IMR-90 (cell line): ENCODE measurements around the gene LMNB1. TPM values are rescaled to one million over a fixed set of nuclear protein-coding genes. Genes with fewer than 3 reads are reported as not detected.

ENCODE experiments used
- ATAC-seq: fragments of 200-7000 bp; cut with Tn5 transposase; 2 replicates; pipeline ENCODE4 v1.9.1; 2020; ENCODE audit warnings: low read depth, mild to moderate bottlenecking, moderate library complexity
- BruUV-seq: library from RNA; stranded (reverse); fragments of 400-500 nt; replicated peaks from 2 replicates; lab custom pipeline; 2021; lab: Mats Ljungman, UMichigan
- CTCF ChIA-PET: fragments of 300-600 bp; formaldehyde crosslinking; extraction: SDS; loops from one replicate; lab custom pipeline; 2021; ENCODE audit warnings: antibody characterized with exemption; lab: Yijun Ruan, JAX
- POLR2A ChIA-PET: fragments of 300-600 bp; sonication (Branson Sonifier 250); formaldehyde crosslinking; loops from one replicate; lab custom pipeline; 2022; ENCODE audit warnings: antibody characterized with exemption; ENCODE audit not compliant: unreplicated experiment; lab: Charles Lee
- DNase-seq: peaks from one replicate; pipeline ENCODE4 v3.0.0; 2013
- H2AFZ ChIP-seq: replicated peaks from 2 replicates; pipeline ENCODE3; 2013; ENCODE audit warnings: low read length, mild to moderate bottlenecking; ENCODE audit not compliant: poor library complexity
- H2AK5ac ChIP-seq: 2 replicates; pipeline ENCODE4 v1.6.1; 2013; ENCODE audit warnings: low read depth, low read length, inconsistent platforms
- H2AK9ac ChIP-seq: replicated peaks from 2 replicates; pipeline ENCODE3; 2013; ENCODE audit warnings: mild to moderate bottlenecking, low read depth, low read length, moderate library complexity; ENCODE audit not compliant: poor library complexity
- H2BK120ac ChIP-seq: 2 replicates; pipeline ENCODE4 v1.6.1; 2013; ENCODE audit warnings: low read depth, low read length, inconsistent platforms
- H2BK15ac ChIP-seq: 3 replicates; pipeline ENCODE4 v1.6.1; 2013; ENCODE audit warnings: low read depth, low read length, inconsistent platforms
- H2BK20ac ChIP-seq: 2 replicates; pipeline ENCODE4 v1.6.1; 2013; ENCODE audit warnings: low read depth, mild to moderate bottlenecking, inconsistent platforms, low read length, moderate library complexity
- H2BK5ac ChIP-seq: 2 replicates; pipeline ENCODE4 v1.6.1; 2013; ENCODE audit warnings: mild to moderate bottlenecking, low read depth, low read length, inconsistent platforms; ENCODE audit not compliant: poor library complexity, severe bottlenecking
- H3K14ac ChIP-seq: replicated peaks from 2 replicates; pipeline ENCODE4 v1.6.1; 2013; ENCODE audit warnings: low read depth, low read length, inconsistent platforms
- H3K18ac ChIP-seq: 2 replicates; pipeline ENCODE4 v1.6.1; 2013; ENCODE audit warnings: low read depth, low read length, control low read depth
- H3K23ac ChIP-seq: 2 replicates; pipeline ENCODE4 v1.6.1; 2013; ENCODE audit warnings: low read depth, low read length, inconsistent platforms
- H3K27ac ChIP-seq: 2 replicates; pipeline ENCODE4 v1.5.1; 2013; ENCODE audit warnings: mild to moderate bottlenecking, control low read depth, low read length; ENCODE audit not compliant: insufficient read depth
- H3K27me3 ChIP-seq: 2 replicates; pipeline ENCODE4 v1.6.1; 2013; ENCODE audit warnings: low read length; ENCODE audit not compliant: control insufficient read depth, insufficient read depth
- H3K36me3 ChIP-seq: 2 replicates; pipeline ENCODE4 v1.6.1; 2013; ENCODE audit warnings: low read length, mixed read lengths; ENCODE audit not compliant: control insufficient read depth, insufficient read depth
- H3K4ac ChIP-seq: 2 replicates; pipeline ENCODE4 v1.6.1; 2013; ENCODE audit warnings: low read depth, low read length, inconsistent platforms
- H3K4me1 ChIP-seq: 2 replicates; pipeline ENCODE4 v1.6.1; 2013; ENCODE audit warnings: low read length, mixed read lengths; ENCODE audit not compliant: control insufficient read depth, insufficient read depth
- H3K4me2 ChIP-seq: 2 replicates; pipeline ENCODE4 v1.6.1; 2013; ENCODE audit warnings: low read depth, mild to moderate bottlenecking, control low read depth, low read length, moderate library complexity
- H3K4me3 ChIP-seq: 2 replicates; pipeline ENCODE4 v1.5.1; 2013; ENCODE audit warnings: low read depth, mild to moderate bottlenecking, control low read depth, low read length, moderate library complexity; ENCODE audit not compliant: insufficient read depth
- H3K56ac ChIP-seq: 2 replicates; pipeline ENCODE4 v1.6.1; 2013; ENCODE audit warnings: low read length, inconsistent platforms; ENCODE audit not compliant: insufficient read depth; ENCODE audit errors: extremely low read depth
- H3K79me1 ChIP-seq, 2 experiments: 2 replicates each; pipeline ENCODE4 v1.6.1; 2013; ENCODE audit warnings: low read length in 2 of 2, inconsistent platforms in 1 of 2, low read depth in 1 of 2
- H3K9ac ChIP-seq: 2 replicates; pipeline ENCODE4 v1.6.1; 2013; ENCODE audit warnings: low read depth, low read length, control low read depth
- H3K9me1 ChIP-seq: 2 replicates; pipeline ENCODE4 v1.6.1; 2013; ENCODE audit warnings: low read length, inconsistent platforms; ENCODE audit not compliant: insufficient read depth
- H3K9me3 ChIP-seq: 2 replicates; pipeline ENCODE4 v1.6.1; 2013; ENCODE audit warnings: low read length; ENCODE audit not compliant: control insufficient read depth, insufficient read depth
- H4K20me1 ChIP-seq: 2 replicates; pipeline ENCODE4 v1.6.1; 2013; ENCODE audit warnings: low read length, inconsistent platforms; ENCODE audit not compliant: insufficient read depth
- H4K5ac ChIP-seq: 2 replicates; pipeline ENCODE4 v1.6.1; 2013; ENCODE audit warnings: mild to moderate bottlenecking, low read depth, low read length, control low read depth
- H4K8ac ChIP-seq, 2 experiments: 2 replicates each; pipeline ENCODE4 v1.6.1; 2013; ENCODE audit warnings: low read depth in 2 of 2, low read length in 2 of 2, control low read depth in 1 of 2, inconsistent platforms in 1 of 2
- H4K91ac ChIP-seq: 2 replicates; pipeline ENCODE4 v1.6.1; 2013; ENCODE audit warnings: low read depth, low read length, inconsistent platforms; ENCODE audit not compliant: insufficient read depth
- BHLHE40 ChIP-seq: fragments of 150-350 bp; IDR thresholded peaks from 2 replicates; pipeline ENCODE4 v1.6.1; 2016; ENCODE audit warnings: mild to moderate bottlenecking, low read depth, low read length
- CEBPB ChIP-seq: IDR thresholded peaks from 2 replicates; pipeline ENCODE4 v1.6.1; 2012; ENCODE audit warnings: low read depth, low read length, improper control_type of control experiment
- CHD1 ChIP-seq: IDR thresholded peaks from 2 replicates; pipeline ENCODE4 v1.6.1; 2012; ENCODE audit warnings: low read depth, low read length, improper control_type of control experiment
- FOS ChIP-seq: fragments of 150-350 bp; IDR thresholded peaks from 2 replicates; pipeline ENCODE4 v1.6.1; 2016; ENCODE audit warnings: low read depth, low read length
- MAFK ChIP-seq: IDR thresholded peaks from 2 replicates; pipeline ENCODE4 v1.6.1; 2012; ENCODE audit warnings: low read depth, low read length, improper control_type of control experiment
- MAZ ChIP-seq: IDR thresholded peaks from 2 replicates; pipeline ENCODE4 v1.6.1; 2012; ENCODE audit warnings: low read depth, mild to moderate bottlenecking, low read length, improper control_type of control experiment, moderate library complexity, borderline replicate concordance
- NFE2L2 ChIP-seq: fragments of 150-350 bp; IDR thresholded peaks from 2 replicates; pipeline ENCODE4 v1.6.1; 2016; ENCODE audit warnings: low read depth, mild to moderate bottlenecking, low read length
- POLR2A ChIP-seq: IDR thresholded peaks from 2 replicates; pipeline ENCODE4 v1.6.1; 2012; ENCODE audit warnings: mild to moderate bottlenecking, low read depth, low read length
- RAD21 ChIP-seq: IDR thresholded peaks from 2 replicates; pipeline ENCODE4 v1.6.1; 2012; ENCODE audit warnings: low read length, improper control_type of control experiment
- RCOR1 ChIP-seq: IDR thresholded peaks from 2 replicates; pipeline ENCODE4 v1.6.1; 2012; ENCODE audit warnings: mild to moderate bottlenecking, low read length, improper control_type of control experiment; ENCODE audit not compliant: insufficient replicate concordance
- RFX5 ChIP-seq: IDR thresholded peaks from 2 replicates; pipeline ENCODE4 v1.8.0; 2012; ENCODE audit warnings: low read depth, mild to moderate bottlenecking, low read length, moderate library complexity
- SMC3 ChIP-seq: fragments of 150-350 bp; IDR thresholded peaks from 2 replicates; pipeline ENCODE4 v1.6.1; 2016; ENCODE audit warnings: low read depth, mild to moderate bottlenecking, antibody characterized with exemption, low read length, moderate library complexity
- WGBS, 2 experiments: methylation state at CpG; one replicate each; pipeline versions ENCODE4 v1.1.5 to v1.1.7; 2013; ENCODE audit warnings: missing lambda C conversion rate in 2 of 2; ENCODE audit not compliant: insufficient read length in 1 of 2; ENCODE audit errors: extremely low coverage in 2 of 2; 5-methylcytosine and 5-hydroxymethylcytosine counted together
- dilution Hi-C: fragments of 300-500 bp; cut with HindIII; formaldehyde crosslinking; loops from one replicate; pipeline ENCODE4 v1.14.3; 2018; ENCODE audit warnings: low sequenced_read_pairs; ENCODE audit not compliant: unreplicated experiment
- in situ Hi-C: fragments of 300-500 bp; cut with MboI; formaldehyde crosslinking; loops from 3 replicates; pipeline ENCODE4 v1.14.3; 2019; ENCODE audit warnings: low sequenced_read_pairs, inconsistent platforms, mixed read lengths
- intact Hi-C: fragments of 100-400 bp; cut with micrococcal nuclease; formaldehyde crosslinking; loops from 2 replicates; pipeline ENCODE4 v1.10.0; 2022
- polyA plus RNA-seq, 3 experiments: library from polyadenylated mRNA; depleted of rRNA; stranded (reverse); fragments of >200 nt; gene quantifications; 2 replicates each; pipeline ENCODE4 v1.2.3, GENCODE V29; 2012; ENCODE audit warnings: low replicate concordance in 1 of 3
- total RNA-seq: library from RNA; depleted of rRNA; stranded (reverse); fragments of >200 nt; gene quantifications from 2 replicates; pipeline ENCODE4 v1.2.3, GENCODE V29; 2012
- TF ChIP-seq, protein P1 (sequence below): fragments of 150-350 bp; IDR thresholded peaks from 2 replicates; pipeline ENCODE4 v1.6.1; 2017; ENCODE audit warnings: mild to moderate bottlenecking, antibody characterized with exemption, low read length, low read depth
- TF ChIP-seq, protein P2 (sequence below): conservative IDR thresholded peaks from 2 replicates; pipeline ENCODE4 v1.5.1; 2012; ENCODE audit warnings: mild to moderate bottlenecking, low read depth, low read length, improper control_type of control experiment
- TF ChIP-seq, protein P3 (sequence below): fragments of 150-350 bp; IDR thresholded peaks from 2 replicates; pipeline ENCODE4 v1.6.1; 2016; ENCODE audit warnings: low read depth, mild to moderate bottlenecking, low read length, moderate library complexity, borderline replicate concordance

LMNB1 gene
- total and polyA plus RNA-seq, 2 of the 4 experiments (the other 2 are of a cell fraction): 36.0 to 53.6 TPM

DNA sequence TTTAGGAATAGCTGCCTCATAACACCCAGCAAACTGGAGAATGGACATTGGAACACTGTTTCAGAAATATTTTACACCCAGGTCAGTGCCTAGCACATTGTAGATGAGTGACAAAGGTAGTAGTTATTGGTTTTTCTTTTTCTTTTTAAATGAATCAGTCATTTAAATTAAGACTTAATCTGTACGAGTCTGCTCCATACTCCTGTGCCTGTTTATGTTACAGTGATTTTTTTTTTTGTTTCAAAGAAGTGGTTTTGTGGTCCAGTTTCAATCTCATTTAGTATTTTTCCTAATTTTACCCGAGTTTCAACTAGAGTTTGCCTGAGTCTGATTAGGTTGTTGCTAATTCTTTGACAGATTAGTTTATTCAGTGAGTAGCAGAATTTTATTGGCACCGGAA, 16.2 kb downstream of the LMNB1 start:
- DNase-seq (no peak), ATAC-seq (0 out of 2 replicates have a peak, but pooled peaks have one; percentile 7)
- in situ Hi-C loops (no loop called here), intact Hi-C loops (no loop called here), dilution Hi-C loops (loop anchor here (25.0 kb wide), 1 partner anchor 131 kb away; no protein-coding TSS in a partner anchor)
- Histone ChIP-seq H2BK5ac (no peak overlapping the region), H3K79me1 (peaks cover 4 to 25% of the 10 kb centered on the region in 2 experiments; a peak in 3 of 4 replicates), H3K27ac (no peak overlapping the region), H4K5ac (peak overlapping the region; percentile 30; the same call in 1 of the 2 replicates), H3K4me1 (peaks cover 7% of the 10 kb centered on the region), H3K9ac (no peak overlapping the region), H4K8ac (peak overlapping the region in 1 of 2 experiments; percentile 76; a peak in 2 of 4 replicates), H2BK20ac (no peak overlapping the region), H4K20me1 (peaks cover 18% of the 10 kb centered on the region), H3K9me3 (no peaks in the 10 kb centered on the region), H3K23ac (peak overlapping the region; percentile 84), H2AK9ac (no peak overlapping the region), H2AFZ (no peak overlapping the region), H4K91ac (no peak overlapping the region), H3K27me3 (no peaks in the 10 kb centered on the region), H2BK120ac (peak overlapping the region; percentile 38; the same call in 1 of the 2 replicates), H3K56ac (no peak overlapping the region), H3K18ac (peak overlapping the region; percentile 73; the same call in 1 of the 2 replicates), H3K14ac (peak overlapping the region; percentile 68; the same call in 1 of the 2 replicates), H3K4ac (peak overlapping the region; percentile 6; the same call in 1 of the 2 replicates), H3K4me3 (no peak overlapping the region), H3K9me1 (peaks cover 3% of the 10 kb centered on the region; the same call in 1 of the 2 replicates), H3K36me3 (no peaks in the 10 kb centered on the region), H2BK15ac (no peak overlapping the region), H2AK5ac (no peak overlapping the region), H3K4me2 (peak overlapping the region; percentile 91; the same call in 1 of the 2 replicates)
- POLR2A ChIA-PET: interaction anchor here (0.7 kb wide), 1 partner anchor 18 kb away, joined by 3 read pairs; no protein-coding TSS in a partner anchor
- WGBS, 2 experiments: 100% methylated on average over 1 of the region's 3 CpGs; no CpG with 5 or more reads in 1 of the 2 experiments
- CTCF ChIA-PET: interaction anchor here (0.7 kb wide), 1 partner anchor 436 kb away, joined by 4 read pairs; no protein-coding TSS in a partner anchor
- BruUV-seq: no TSS peak
- TF ChIP-seq, protein P1, sequence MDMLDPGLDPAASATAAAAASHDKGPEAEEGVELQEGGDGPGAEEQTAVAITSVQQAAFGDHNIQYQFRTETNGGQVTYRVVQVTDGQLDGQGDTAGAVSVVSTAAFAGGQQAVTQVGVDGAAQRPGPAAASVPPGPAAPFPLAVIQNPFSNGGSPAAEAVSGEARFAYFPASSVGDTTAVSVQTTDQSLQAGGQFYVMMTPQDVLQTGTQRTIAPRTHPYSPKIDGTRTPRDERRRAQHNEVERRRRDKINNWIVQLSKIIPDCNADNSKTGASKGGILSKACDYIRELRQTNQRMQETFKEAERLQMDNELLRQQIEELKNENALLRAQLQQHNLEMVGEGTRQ: no peak
- TF ChIP-seq SMC3: no peak
- no peak for TF ChIP-seq MAFK
- TF ChIP-seq POLR2A: no peak
- TF ChIP-seq BHLHE40: no peak
- TF ChIP-seq CEBPB: no peak
- TF ChIP-seq, protein P2, sequence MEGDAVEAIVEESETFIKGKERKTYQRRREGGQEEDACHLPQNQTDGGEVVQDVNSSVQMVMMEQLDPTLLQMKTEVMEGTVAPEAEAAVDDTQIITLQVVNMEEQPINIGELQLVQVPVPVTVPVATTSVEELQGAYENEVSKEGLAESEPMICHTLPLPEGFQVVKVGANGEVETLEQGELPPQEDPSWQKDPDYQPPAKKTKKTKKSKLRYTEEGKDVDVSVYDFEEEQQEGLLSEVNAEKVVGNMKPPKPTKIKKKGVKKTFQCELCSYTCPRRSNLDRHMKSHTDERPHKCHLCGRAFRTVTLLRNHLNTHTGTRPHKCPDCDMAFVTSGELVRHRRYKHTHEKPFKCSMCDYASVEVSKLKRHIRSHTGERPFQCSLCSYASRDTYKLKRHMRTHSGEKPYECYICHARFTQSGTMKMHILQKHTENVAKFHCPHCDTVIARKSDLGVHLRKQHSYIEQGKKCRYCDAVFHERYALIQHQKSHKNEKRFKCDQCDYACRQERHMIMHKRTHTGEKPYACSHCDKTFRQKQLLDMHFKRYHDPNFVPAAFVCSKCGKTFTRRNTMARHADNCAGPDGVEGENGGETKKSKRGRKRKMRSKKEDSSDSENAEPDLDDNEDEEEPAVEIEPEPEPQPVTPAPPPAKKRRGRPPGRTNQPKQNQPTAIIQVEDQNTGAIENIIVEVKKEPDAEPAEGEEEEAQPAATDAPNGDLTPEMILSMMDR: no peak
- TF ChIP-seq, protein P3, sequence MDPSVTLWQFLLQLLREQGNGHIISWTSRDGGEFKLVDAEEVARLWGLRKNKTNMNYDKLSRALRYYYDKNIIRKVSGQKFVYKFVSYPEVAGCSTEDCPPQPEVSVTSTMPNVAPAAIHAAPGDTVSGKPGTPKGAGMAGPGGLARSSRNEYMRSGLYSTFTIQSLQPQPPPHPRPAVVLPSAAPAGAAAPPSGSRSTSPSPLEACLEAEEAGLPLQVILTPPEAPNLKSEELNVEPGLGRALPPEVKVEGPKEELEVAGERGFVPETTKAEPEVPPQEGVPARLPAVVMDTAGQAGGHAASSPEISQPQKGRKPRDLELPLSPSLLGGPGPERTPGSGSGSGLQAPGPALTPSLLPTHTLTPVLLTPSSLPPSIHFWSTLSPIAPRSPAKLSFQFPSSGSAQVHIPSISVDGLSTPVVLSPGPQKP: no peak
- no peak for TF ChIP-seq RAD21
- no peak for TF ChIP-seq FOS
- no peak for TF ChIP-seq CHD1
- TF ChIP-seq RCOR1: no peak
- TF ChIP-seq RFX5: no peak
- no peak for TF ChIP-seq NFE2L2
- TF ChIP-seq MAZ: no peak
